ENCODE results near the gene PRRT1.

PRRT1 gene

GRCh38 chr6:32181915-32182529 lies 30.3 kb upstream of the PRRT1 start:
- ATAC-seq (no peak), DNase-seq (no peak)
- Mint-ChIP-seq H3K9me3 (no peaks in the 10 kb centered on the region), H3K4me3 (no peak overlapping the region), H3K27me3 (no peaks in the 10 kb centered on the region), H3K4me1 (peaks cover 71% of the 10 kb centered on the region), H3K27ac (no peak overlapping the region)

- DNase-seq (no peak), ATAC-seq (no peak)
- no peak overlapping the region for H3K4me3 Mint-ChIP-seq
- H3K4me1 Mint-ChIP-seq: peaks cover 71% of the 10 kb centered on the region
- H3K27ac Mint-ChIP-seq: peak overlapping the region in 1 of 2 donors; percentile 71
- no peaks in the 10 kb centered on the region for H3K9me3 Mint-ChIP-seq
- H3K27me3 Mint-ChIP-seq: no peaks in the 10 kb centered on the region
Measured at GRCh38 chr6:32181148-32181702, 29.5 kb upstream of the PRRT1 start.

- Mint-ChIP-seq H3K9me3 (no peaks in the 10 kb centered on the region), H3K4me1 (peaks cover 69% of the 10 kb centered on the region), H3K27me3 (no peaks in the 10 kb centered on the region), H3K27ac (peak overlapping the region in 1 of 2 donors; percentile 60), H3K4me3 (peak overlapping the region; percentile 86 to 94)
- no peak for DNase-seq
- no peak for ATAC-seq
Measured at GRCh38 chr6:32179766-32180405, 28.1 kb upstream of the PRRT1 start.

- H3K27ac Mint-ChIP-seq: peak overlapping the region; percentile 85 to 98
- no peaks in the 10 kb centered on the region for H3K9me3 Mint-ChIP-seq
- peak overlapping the region; percentile 86 to 94 for H3K4me3 Mint-ChIP-seq
- DNase-seq (no peak), ATAC-seq (no peak)
- H3K27me3 Mint-ChIP-seq: no peaks in the 10 kb centered on the region
- H3K4me1 Mint-ChIP-seq: peaks cover 74% of the 10 kb centered on the region
Measured at GRCh38 chr6:32178547-32179440, 27.1 kb upstream of the PRRT1 start.

GRCh38 chr6:32177788-32178546 lies 26.2 kb upstream of the PRRT1 start, which contains the start of gene RNF5:
TSS of gene RNF5 (plus strand) at chr6:32178405. CDS start at chr6:32178512, 107 bp downstream.
- peak; percentile 89 for ATAC-seq
- Mint-ChIP-seq H3K27me3 (no peaks in the 10 kb centered on the region), H3K4me1 (peaks cover 76% of the 10 kb centered on the region), H3K9me3 (no peaks in the 10 kb centered on the region), H3K27ac (peak within 1 kb of the TSS; percentile 96 to 98), H3K4me3 (peak within 1 kb of the TSS; percentile 86 to 94)
- peak; percentile 93 to 96 for DNase-seq

GRCh38 chr6:32177183-32177787 lies 25.5 kb upstream of the PRRT1 start:
- peak overlapping the region; percentile 96 to 98 for H3K27ac Mint-ChIP-seq

GRCh38 chr6:32176476-32177182 lies 24.9 kb upstream of the PRRT1 start:
- Mint-ChIP-seq H3K4me3 (peak overlapping the region; percentile 86 to 94), H3K4me1 (peaks cover 71% of the 10 kb centered on the region), H3K27ac (peak overlapping the region; percentile 96 to 98), H3K27me3 (no peaks in the 10 kb centered on the region), H3K9me3 (no peaks in the 10 kb centered on the region)
- no peak for ATAC-seq
- no peak for DNase-seq

More at GRCh38 chr6:32177183-32177787, 25.5 kb upstream of the PRRT1 start:
- Mint-ChIP-seq H3K9me3 (no peaks in the 10 kb centered on the region), H3K27me3 (no peaks in the 10 kb centered on the region), H3K4me3 (peak overlapping the region; percentile 86 to 94), H3K4me1 (peaks cover 74% of the 10 kb centered on the region)
- peak; percentile 10 for ATAC-seq
- DNase-seq: peak in 1 of 2 donors; percentile 52

GRCh38 chr6:32175711-32176475 lies 24.2 kb upstream of the PRRT1 start, which contains the start of gene AGPAT1:
TSS of gene AGPAT1 (minus strand) at chr6:32176084. CDS start at chr6:32171496, 4,588 bp downstream.
- Mint-ChIP-seq H3K9me3 (no peaks in the 10 kb centered on the region), H3K27me3 (no peaks in the 10 kb centered on the region), H3K27ac (peak within 1 kb of the TSS; percentile 96 to 98), H3K4me3 (peak within 1 kb of the TSS; percentile 86 to 94), H3K4me1 (peaks cover 70% of the 10 kb centered on the region)
- ATAC-seq: peak; percentile 64
- DNase-seq: peak; percentile 96 to 97

- H3K27me3 Mint-ChIP-seq: no peaks in the 10 kb centered on the region
- no peak for DNase-seq
- H3K4me1 Mint-ChIP-seq: peaks cover 65% of the 10 kb centered on the region
- no peaks in the 10 kb centered on the region for H3K9me3 Mint-ChIP-seq
- peak overlapping the region; percentile 47 to 51 for H3K27ac Mint-ChIP-seq
- ATAC-seq: no peak
- H3K4me3 Mint-ChIP-seq: peak overlapping the region; percentile 86 to 94
Measured at GRCh38 chr6:32175322-32175710, 23.6 kb upstream of the PRRT1 start.

- ATAC-seq (no peak), DNase-seq (no peak)
- Mint-ChIP-seq H3K4me3 (peak overlapping the region in 1 of 2 donors; percentile 68), H3K27ac (no peak overlapping the region), H3K27me3 (no peaks in the 10 kb centered on the region), H3K9me3 (no peaks in the 10 kb centered on the region), H3K4me1 (peaks cover 56% of the 10 kb centered on the region)
Measured at GRCh38 chr6:32174416-32174815, 22.7 kb upstream of the PRRT1 start.

GRCh38 chr6:32173051-32173727 lies 21.4 kb upstream of the PRRT1 start:
- DNase-seq (no peak), ATAC-seq (no peak)
- Mint-ChIP-seq H3K4me3 (no peak overlapping the region), H3K4me1 (peaks cover 47% of the 10 kb centered on the region), H3K27ac (no peak overlapping the region), H3K27me3 (no peaks in the 10 kb centered on the region), H3K9me3 (no peaks in the 10 kb centered on the region)

GRCh38 chr6:32171234-32171633 lies 19.5 kb upstream of the PRRT1 start:
- Mint-ChIP-seq H3K27me3 (no peaks in the 10 kb centered on the region), H3K4me3 (no peak overlapping the region), H3K4me1 (peaks cover 37% of the 10 kb centered on the region), H3K27ac (no peak overlapping the region), H3K9me3 (no peaks in the 10 kb centered on the region)
- DNase-seq (no peak), ATAC-seq (no peak)

GRCh38 chr6:32170294-32170693 lies 18.6 kb upstream of the PRRT1 start:
- no peak overlapping the region for H3K4me3 Mint-ChIP-seq
- H3K27me3 Mint-ChIP-seq: no peaks in the 10 kb centered on the region
- no peak overlapping the region for H3K27ac Mint-ChIP-seq
- ATAC-seq (no peak), DNase-seq (no peak)
- peaks cover 34% of the 10 kb centered on the region for H3K4me1 Mint-ChIP-seq
- no peaks in the 10 kb centered on the region for H3K9me3 Mint-ChIP-seq
